Loucy (cell line): ENCODE measurements around the gene KDM7A.

Experiments
- H2AFZ ChIP-seq: fragments of 200-600 bp; sonication (generic); 2 replicates; pipeline ENCODE4 v1.6.0; 2016; ENCODE audit warnings: antibody characterized with exemption, mild to moderate bottlenecking, low read length, moderate library complexity
- H3F3A ChIP-seq: fragments of 200-600 bp; 2 replicates; pipeline ENCODE4 v1.6.0; 2016; ENCODE audit warnings: antibody characterized with exemption, low read depth, mild to moderate bottlenecking
- H3K27me3 ChIP-seq: fragments of 200-600 bp; sonication (generic); 2 replicates; pipeline ENCODE4 v1.6.1; 2014; ENCODE audit warnings: low read length, mild to moderate bottlenecking; ENCODE audit not compliant: insufficient read depth, poor library complexity, severe bottlenecking
- H3K36me3 ChIP-seq: fragments of 200-600 bp; sonication (generic); 2 replicates; pipeline ENCODE4 v1.6.1; 2016; ENCODE audit warnings: low read length; ENCODE audit not compliant: insufficient read depth
- H3K4me1 ChIP-seq: fragments of 200-600 bp; sonication (generic); 2 replicates; pipeline ENCODE4 v1.5.1; 2014; ENCODE audit warnings: low read length, mild to moderate bottlenecking; ENCODE audit not compliant: insufficient read depth, poor library complexity, severe bottlenecking
- H3K4me2 ChIP-seq: fragments of 200-600 bp; sonication (generic); 2 replicates; pipeline ENCODE4 v1.6.0; 2014; ENCODE audit warnings: antibody characterized with exemption, low read length, low read depth, mild to moderate bottlenecking; ENCODE audit not compliant: poor library complexity, severe bottlenecking
- H3K4me3 ChIP-seq: fragments of 200-600 bp; sonication (generic); 2 replicates; pipeline ENCODE4 v1.5.1; 2014; ENCODE audit warnings: low read length, mild to moderate bottlenecking, mixed read lengths; ENCODE audit not compliant: poor library complexity, severe bottlenecking
- H3K79me2 ChIP-seq: fragments of 200-600 bp; sonication (generic); 2 replicates; pipeline ENCODE4 v1.6.1; 2014; ENCODE audit warnings: low read length; ENCODE audit not compliant: insufficient read depth
- H3K9ac ChIP-seq: fragments of 200-600 bp; sonication (generic); 2 replicates; pipeline ENCODE4 v1.6.0; 2014; ENCODE audit warnings: mild to moderate bottlenecking, low read depth, low read length, moderate library complexity; ENCODE audit not compliant: poor library complexity, severe bottlenecking
- H3K9me2 ChIP-seq: fragments of 200-600 bp; sonication (generic); replicated peaks from 2 replicates; pipeline ENCODE4 v1.6.1; 2016; ENCODE audit warnings: low read depth, low read length, mixed read lengths
- H3K9me3 ChIP-seq: fragments of 200-600 bp; sonication (generic); 2 replicates; pipeline ENCODE4 v1.6.1; 2014; ENCODE audit warnings: mild to moderate bottlenecking, antibody characterized with exemption, low read length, low read depth; ENCODE audit not compliant: insufficient read depth
- H4K20me1 ChIP-seq: fragments of 200-600 bp; sonication (generic); 2 replicates; pipeline ENCODE4 v1.6.0; 2014; ENCODE audit warnings: antibody characterized with exemption, low read length, mild to moderate bottlenecking; ENCODE audit not compliant: insufficient read depth, poor library complexity, severe bottlenecking
- CTCF ChIP-seq: fragments of 200-600 bp; sonication (generic); conservative IDR thresholded peaks from 2 replicates; pipeline ENCODE4 v1.5.1; 2014; ENCODE audit warnings: mild to moderate bottlenecking, antibody characterized with exemption, low read length
- EZH2phosphoT487 ChIP-seq: fragments of 200-600 bp; IDR thresholded peaks from 2 replicates; pipeline ENCODE4 v1.6.1; 2018; ENCODE audit warnings: antibody characterized with exemption, mild to moderate bottlenecking, moderate library complexity, borderline replicate concordance

Gene KDM7A

DNA sequence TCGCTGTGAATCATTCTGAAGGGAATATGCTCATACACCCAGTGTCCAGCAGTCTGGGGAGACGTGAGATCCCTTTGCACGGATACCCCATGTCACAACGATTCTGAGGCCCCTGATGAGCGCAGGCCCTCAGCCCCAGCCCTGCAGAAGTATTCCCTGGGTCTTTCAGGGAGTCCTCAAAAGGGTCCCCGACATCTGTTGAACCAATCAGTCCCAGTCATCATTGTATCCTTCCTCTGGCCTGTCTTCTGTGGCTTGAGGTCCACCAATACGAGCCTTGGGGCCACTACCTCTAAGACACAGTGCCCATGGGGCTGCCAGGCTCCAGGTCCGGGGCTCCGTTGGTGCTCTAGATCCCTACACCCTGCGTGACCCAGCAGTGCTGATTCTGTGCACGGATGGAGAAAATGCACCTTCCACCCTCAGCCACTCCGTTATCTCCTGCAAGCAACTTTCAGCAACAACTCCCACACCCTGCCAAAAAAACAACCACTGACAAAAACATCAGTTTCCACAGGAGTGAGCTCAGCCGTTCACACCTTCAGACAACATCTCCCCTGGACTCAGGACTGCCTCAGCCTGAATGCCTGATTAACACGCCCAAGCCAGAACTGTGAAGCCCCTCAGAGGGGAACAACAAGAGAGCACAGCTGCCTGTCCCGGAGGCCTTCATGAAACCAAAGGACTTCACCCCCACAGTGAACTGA lies 46.9 kb upstream of the KDM7A start:
- Histone ChIP-seq H3K4me1 (peaks cover 6% of the 10 kb centered on the region), H3F3A (no peaks in the 10 kb centered on the region), H3K79me2 (no peaks in the 10 kb centered on the region), H3K27me3 (no peaks in the 10 kb centered on the region), H3K9me2 (no peaks in the 10 kb centered on the region), H3K4me3 (no peak overlapping the region), H3K9ac (no peak overlapping the region), H3K4me2 (no peak overlapping the region), H3K9me3 (no peaks in the 10 kb centered on the region), H4K20me1 (no peaks in the 10 kb centered on the region), H2AFZ (no peak overlapping the region), H3K36me3 (no peaks in the 10 kb centered on the region)
- TF ChIP-seq EZH2phosphoT487 (no peak), CTCF (no peak)

GRCh38 chr7:140222814-140223213 lies 46.0 kb upstream of the KDM7A start:
- TF ChIP-seq CTCF (no peak), EZH2phosphoT487 (no peak)
- H3K36me3 ChIP-seq: no peaks in the 10 kb centered on the region
- H3F3A ChIP-seq: no peaks in the 10 kb centered on the region
- no peaks in the 10 kb centered on the region for H4K20me1 ChIP-seq
- no peak overlapping the region for H3K4me3 ChIP-seq
- H3K79me2 ChIP-seq: no peaks in the 10 kb centered on the region
- no peaks in the 10 kb centered on the region for H3K9me3 ChIP-seq
- H3K4me1 ChIP-seq: peaks cover 6% of the 10 kb centered on the region
- no peaks in the 10 kb centered on the region for H3K9me2 ChIP-seq
- no peak overlapping the region for H2AFZ ChIP-seq
- H3K27me3 ChIP-seq: no peaks in the 10 kb centered on the region
- no peak overlapping the region for H3K4me2 ChIP-seq
- no peak overlapping the region for H3K9ac ChIP-seq

GRCh38 chr7:140219672-140220524 lies 43.1 kb upstream of the KDM7A start:
- Histone ChIP-seq H3K4me3 (no peak overlapping the region), H3K4me1 (peaks cover 16% of the 10 kb centered on the region), H3K4me2 (no peak overlapping the region), H3K9me3 (no peaks in the 10 kb centered on the region), H3K9ac (no peak overlapping the region), H3K9me2 (no peaks in the 10 kb centered on the region), H3K36me3 (no peaks in the 10 kb centered on the region), H4K20me1 (no peaks in the 10 kb centered on the region), H2AFZ (no peak overlapping the region), H3K27me3 (no peaks in the 10 kb centered on the region), H3K79me2 (no peaks in the 10 kb centered on the region), H3F3A (no peaks in the 10 kb centered on the region)
- no peak for TF ChIP-seq EZH2phosphoT487
- TF ChIP-seq CTCF: no peak
